GM12801 (cell line): Measurements from ENCODE around the gene KREMEN1.

Experiments
- TF ChIP-seq, protein P1 (sequence below): IDR thresholded peaks from one replicate; pipeline ENCODE4 v1.5.1; 2011; ENCODE audit warnings: control low read depth; ENCODE audit not compliant: insufficient read length; ENCODE audit errors: extremely low read depth

Gene KREMEN1

DNA sequence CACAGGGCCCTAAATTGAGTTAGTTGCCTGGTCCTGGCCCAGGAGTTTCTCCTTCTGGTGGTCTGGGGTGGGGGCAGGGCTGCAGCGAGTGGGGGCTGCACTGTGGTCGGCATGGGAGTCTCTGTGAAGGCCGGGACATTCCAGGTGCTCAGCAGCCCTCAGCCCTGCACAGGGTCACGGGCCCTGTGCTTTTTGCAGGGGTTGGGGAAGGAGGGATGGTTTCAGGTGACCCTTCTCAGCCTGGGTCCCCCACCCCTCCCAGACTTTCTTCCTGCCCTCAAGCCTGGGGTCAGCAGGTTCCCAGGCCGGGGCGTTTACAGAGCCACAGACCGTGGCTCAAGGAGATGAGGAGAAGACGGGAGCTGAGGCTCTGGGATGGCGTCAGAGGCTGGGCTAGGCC lies 140.7 kb downstream of the KREMEN1 start:
- TF ChIP-seq, protein P1, sequence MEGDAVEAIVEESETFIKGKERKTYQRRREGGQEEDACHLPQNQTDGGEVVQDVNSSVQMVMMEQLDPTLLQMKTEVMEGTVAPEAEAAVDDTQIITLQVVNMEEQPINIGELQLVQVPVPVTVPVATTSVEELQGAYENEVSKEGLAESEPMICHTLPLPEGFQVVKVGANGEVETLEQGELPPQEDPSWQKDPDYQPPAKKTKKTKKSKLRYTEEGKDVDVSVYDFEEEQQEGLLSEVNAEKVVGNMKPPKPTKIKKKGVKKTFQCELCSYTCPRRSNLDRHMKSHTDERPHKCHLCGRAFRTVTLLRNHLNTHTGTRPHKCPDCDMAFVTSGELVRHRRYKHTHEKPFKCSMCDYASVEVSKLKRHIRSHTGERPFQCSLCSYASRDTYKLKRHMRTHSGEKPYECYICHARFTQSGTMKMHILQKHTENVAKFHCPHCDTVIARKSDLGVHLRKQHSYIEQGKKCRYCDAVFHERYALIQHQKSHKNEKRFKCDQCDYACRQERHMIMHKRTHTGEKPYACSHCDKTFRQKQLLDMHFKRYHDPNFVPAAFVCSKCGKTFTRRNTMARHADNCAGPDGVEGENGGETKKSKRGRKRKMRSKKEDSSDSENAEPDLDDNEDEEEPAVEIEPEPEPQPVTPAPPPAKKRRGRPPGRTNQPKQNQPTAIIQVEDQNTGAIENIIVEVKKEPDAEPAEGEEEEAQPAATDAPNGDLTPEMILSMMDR, result no peak

DNA sequence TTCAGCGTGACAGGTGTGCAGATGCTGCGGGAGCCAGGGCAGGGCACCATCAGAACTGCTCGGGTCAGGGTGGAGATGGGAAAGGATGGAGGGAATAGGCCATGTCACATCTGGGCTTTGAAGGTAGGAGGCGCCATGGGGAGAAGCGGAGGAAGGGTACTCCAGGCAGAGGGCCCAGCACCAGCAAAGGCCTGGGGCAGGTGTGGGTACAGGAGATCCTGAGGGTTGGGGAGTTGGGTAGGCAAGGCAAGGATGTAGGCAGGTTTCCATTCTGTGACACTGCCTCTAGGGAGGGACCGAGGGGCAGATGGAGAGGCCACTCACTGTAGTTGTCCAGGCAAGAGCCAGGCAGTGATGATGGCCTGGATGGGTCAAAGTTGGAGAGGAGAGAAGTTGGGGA lies 141.4 kb downstream of the KREMEN1 start:
- TF ChIP-seq, protein P1, result no peak

GRCh38 chr22:29215012-29215860 lies 142.4 kb downstream of the KREMEN1 start:
- TF ChIP-seq, protein P1, result no peak

DNA sequence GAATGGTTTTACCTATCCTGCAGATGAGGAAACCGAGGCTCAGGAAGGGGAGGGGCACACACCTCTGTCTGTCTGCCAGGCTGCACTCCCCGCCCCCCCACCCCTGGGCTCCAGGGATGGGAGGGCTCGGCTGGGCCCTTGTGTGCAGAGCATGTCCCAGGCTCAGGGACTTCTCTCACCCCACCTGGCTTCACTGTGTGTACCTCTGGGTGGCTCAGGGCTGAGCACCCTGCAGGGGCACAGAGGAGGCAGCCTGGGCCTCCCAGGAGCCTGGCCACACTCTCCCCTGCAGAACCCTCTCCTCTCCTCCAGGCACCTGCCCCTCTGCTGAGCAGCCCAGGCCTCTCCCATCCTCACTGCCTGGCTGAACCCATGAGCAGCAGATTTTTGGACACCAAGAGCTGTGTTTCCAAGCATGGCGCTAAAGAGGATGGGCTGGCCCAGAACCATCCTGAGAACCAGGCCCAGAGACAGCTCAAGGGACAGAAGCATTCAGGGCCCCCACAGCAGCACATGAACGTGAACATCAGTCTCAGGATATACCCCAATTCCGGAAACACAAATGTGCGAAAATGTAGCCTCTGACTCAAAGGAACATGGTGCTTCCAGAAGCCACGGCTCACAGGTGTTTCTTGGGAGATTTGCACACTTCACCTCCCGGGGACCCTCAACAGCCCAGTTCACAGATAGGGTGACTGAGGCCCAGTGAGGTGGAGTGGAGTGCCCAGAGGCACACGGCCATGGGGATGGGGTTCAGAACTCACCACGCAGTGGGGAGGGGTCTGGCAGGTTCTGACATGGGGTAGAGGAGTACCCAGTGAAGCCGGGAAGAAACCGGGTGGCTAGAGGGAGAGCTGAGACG lies 143.4 kb downstream of the KREMEN1 start:
- TF ChIP-seq, protein P1, result no peak

- TF ChIP-seq, protein P1, result no peak
Measured at GRCh38 chr22:29216873-29217666, 144.2 kb downstream of the KREMEN1 start.
